Measurements from ENCODE around the gene ADAM33.

GRCh38 chr20:3692706-3693294 is 11.0 kb upstream of the ADAM33 start:
- TF ChIP-seq CTCF (IDR thresholded peaks at IDR 0.05; ENCODE audit: poor library complexity, severe bottlenecking) (no peak), EZH2 (IDR thresholded peaks at IDR 0.05; ENCODE audit: borderline replicate concordance, insufficient read depth, low read length, poor library complexity, severe bottlenecking) (no peak), REST (IDR thresholded peaks at IDR 0.05; ENCODE audit: borderline replicate concordance) (no peak), TAF1 (IDR thresholded peaks at IDR 0.05; ENCODE audit: low read depth) (no peak), EP300 (conservative IDR thresholded peaks at IDR 0.05; ENCODE audit: poor library complexity, severe bottlenecking) (no peak), SMC3 (conservative IDR thresholded peaks at IDR 0.05; ENCODE audit: poor library complexity) (no peak), POLR2AphosphoS5 (IDR thresholded peaks at IDR 0.05) (no peak), RAD21 (conservative IDR thresholded peaks at IDR 0.05) (no peak)
